HG03558 (cell line): ENCODE measurements around the gene PRELP.
"Not testable (repeated sequence)": the region's sequence is repeated elsewhere in the genome, so short reads cannot be mapped to it uniquely, and the experiment has no call there.

ENCODE experiments used
- ATAC-seq: cut with Tn5 transposase; IDR thresholded peaks from one replicate; pipeline ENCODE4 v1.9.1; 2021; ENCODE audit warnings: moderate number of reproducible peaks; ENCODE audit not compliant: unreplicated experiment; ENCODE audit errors: extremely low read depth

Gene PRELP

GRCh38 chr1:203503836-203504235 lies 28.2 kb downstream of the PRELP start:
- no peak for ATAC-seq

- no peak for ATAC-seq
These were observed 29.0 kb downstream of the PRELP start for GRCh38 chr1:203504400-203505250.

GRCh38 chr1:203505526-203506204 lies 30.1 kb downstream of the PRELP start:
- ATAC-seq, result no peak

- no peak for ATAC-seq
These were observed 31.4 kb downstream of the PRELP start for GRCh38 chr1:203506858-203507626.

GRCh38 chr1:203507759-203508158 lies 32.2 kb downstream of the PRELP start:
- no peak for ATAC-seq

GRCh38 chr1:203508463-203509073 lies 33.0 kb downstream of the PRELP start:
- ATAC-seq, result no peak

GRCh38 chr1:203509135-203509534 lies 33.5 kb downstream of the PRELP start:
- no peak for ATAC-seq

- ATAC-seq, result no peak
These were observed 35.9 kb downstream of the PRELP start for GRCh38 chr1:203511513-203511912.

GRCh38 chr1:203511930-203512329 lies 36.3 kb downstream of the PRELP start:
- ATAC-seq, result no peak

- no peak for ATAC-seq
These were observed 36.9 kb downstream of the PRELP start for GRCh38 chr1:203512517-203512847.

- ATAC-seq, result no peak
These were observed 37.4 kb downstream of the PRELP start for GRCh38 chr1:203512848-203513584.

- no peak for ATAC-seq
These were observed 38.0 kb downstream of the PRELP start for GRCh38 chr1:203513585-203514031.

- ATAC-seq, result no peak
These were observed 40.6 kb downstream of the PRELP start for GRCh38 chr1:203516184-203516583.

- ATAC-seq, result no peak
These were observed 41.3 kb downstream of the PRELP start for GRCh38 chr1:203516906-203517305.

- ATAC-seq, result no peak
These were observed 42.0 kb downstream of the PRELP start for GRCh38 chr1:203517426-203518110.

GRCh38 chr1:203518139-203518538 lies 42.5 kb downstream of the PRELP start:
- ATAC-seq, result not testable (repeated sequence)

- ATAC-seq, result no peak
These were observed 42.9 kb downstream of the PRELP start for GRCh38 chr1:203518541-203518940.

GRCh38 chr1:203519053-203519840 lies 43.6 kb downstream of the PRELP start:
- ATAC-seq, result no peak

GRCh38 chr1:203519896-203520295 lies 44.3 kb downstream of the PRELP start:
- ATAC-seq, result no peak
